Pons (tissue), 1 donor: Measurements from ENCODE around the gene AVEN.

Experiments used
- DNase-seq: peaks from one replicate; pipeline ENCODE4 v3.0.0-alpha.2; 2016; ENCODE audit warnings: low spot score

AVEN gene

GRCh38 chr15:33985287-33985686 is 53.7 kb downstream of the AVEN start:
- no peak for DNase-seq

- DNase-seq: no peak
These were observed 56.5 kb downstream of the AVEN start for GRCh38 chr15:33982516-33982915.

GRCh38 chr15:33980159-33980558 is 58.8 kb downstream of the AVEN start:
- DNase-seq: no peak

GRCh38 chr15:33975022-33975565 is 63.9 kb downstream of the AVEN start:
- DNase-seq: no peak

- DNase-seq: no peak
These were observed 67.2 kb downstream of the AVEN start for GRCh38 chr15:33971811-33972210.

- no peak for DNase-seq
These were observed 70.2 kb downstream of the AVEN start for GRCh38 chr15:33968821-33969220.

- DNase-seq: no peak
These were observed 70.8 kb downstream of the AVEN start, which contains the start of gene CHRM5 for GRCh38 chr15:33968224-33968623. TSS of gene CHRM5 (plus strand) at chr15:33968497. CDS start at chr15:34062718, 94,221 bp downstream.

GRCh38 chr15:33964665-33965040 is 74.4 kb downstream of the AVEN start:
- DNase-seq: no peak

- DNase-seq: no peak
These were observed 75.0 kb downstream of the AVEN start for GRCh38 chr15:33963831-33964664.

- DNase-seq: no peak
These were observed 78.5 kb downstream of the AVEN start for GRCh38 chr15:33960549-33960935.

- no peak for DNase-seq
These were observed 79.0 kb downstream of the AVEN start for GRCh38 chr15:33959844-33960548.

- DNase-seq: no peak
These were observed 82.6 kb downstream of the AVEN start for GRCh38 chr15:33956397-33956796.

GRCh38 chr15:33955945-33956344 is 83.1 kb downstream of the AVEN start:
- no peak for DNase-seq

- no peak for DNase-seq
These were observed 92.9 kb downstream of the AVEN start for GRCh38 chr15:33946152-33946551.

GRCh38 chr15:33941279-33942063 is 97.5 kb downstream of the AVEN start:
- DNase-seq: no peak

GRCh38 chr15:33934921-33935320 is 104.1 kb downstream of the AVEN start:
- DNase-seq: no peak

GRCh38 chr15:33934396-33934795 is 104.6 kb downstream of the AVEN start:
- no peak for DNase-seq

- DNase-seq: no peak
These were observed 106.3 kb downstream of the AVEN start for GRCh38 chr15:33932734-33933133.

- DNase-seq: no peak
These were observed 112.7 kb downstream of the AVEN start for GRCh38 chr15:33926260-33926659.

GRCh38 chr15:33923446-33923845 is 115.6 kb downstream of the AVEN start:
- no peak for DNase-seq

- no peak for DNase-seq
These were observed 123.2 kb downstream of the AVEN start for GRCh38 chr15:33915571-33916407.
